PC-3 (cell line): ENCODE results near the gene FAF2.

ENCODE experiments used
- CTCF ChIP-seq: fragments of 300-600 bp; sonication (generic); conservative IDR thresholded peaks from 2 replicates; pipeline ENCODE4 v1.5.1; 2017; ENCODE audit warnings: antibody characterized with exemption, low read depth, mild to moderate bottlenecking, low read length
- EZH2 ChIP-seq: fragments of 300-600 bp; sonication (generic); IDR thresholded peaks from one replicate; pipeline ENCODE4 v1.6.1; 2017; ENCODE audit warnings: antibody characterized with exemption, mild to moderate bottlenecking, low read length; ENCODE audit not compliant: unreplicated experiment
- EZH2phosphoT487 ChIP-seq: fragments of 300-600 bp; sonication (generic); IDR thresholded peaks from 2 replicates; pipeline ENCODE4 v1.6.1; 2018; ENCODE audit warnings: mild to moderate bottlenecking, antibody characterized with exemption, low read length, borderline replicate concordance

- TF ChIP-seq CTCF (no peak), EZH2phosphoT487 (no peak), EZH2 (no peak)
These were observed 21.1 kb downstream of the FAF2 start for GRCh38 chr5:176469296-176469695.
